Raji (cell line): ENCODE data around the gene SNUPN.

Source experiments
- POLR2A ChIP-seq: IDR thresholded peaks from 2 replicates; pipeline ENCODE4 v1.6.1; 2011; ENCODE audit warnings: low read depth, low read length, control low read depth; ENCODE audit not compliant: insufficient read depth

SNUPN gene

GRCh38 chr15:75625542-75626347, at the start of gene SNUPN:
TSS of gene SNUPN (minus strand) at chr15:75625725. CDS start at chr15:75621051, 4,674 bp downstream.
- TF ChIP-seq POLR2A: peak; percentile 89

- TF ChIP-seq POLR2A: no peak
These were observed 48.8 kb upstream of the SNUPN start for GRCh38 chr15:75674366-75674765.

- no peak for TF ChIP-seq POLR2A
These were observed 48.1 kb upstream of the SNUPN start for GRCh38 chr15:75673426-75674235.

- no peak for TF ChIP-seq POLR2A
These were observed 47.3 kb upstream of the SNUPN start for GRCh38 chr15:75672646-75673425.

GRCh38 chr15:75671730-75672602, 46.4 kb upstream of the SNUPN start:
- no peak for TF ChIP-seq POLR2A

- TF ChIP-seq POLR2A: no peak
These were observed 44.3 kb upstream of the SNUPN start for GRCh38 chr15:75669879-75670212.

- no peak for TF ChIP-seq POLR2A
These were observed 43.8 kb upstream of the SNUPN start for GRCh38 chr15:75669191-75669878.

- no peak for TF ChIP-seq POLR2A
These were observed 41.4 kb upstream of the SNUPN start for GRCh38 chr15:75666823-75667501.

GRCh38 chr15:75663931-75664421, 38.5 kb upstream of the SNUPN start:
- TF ChIP-seq POLR2A: no peak

- no peak for TF ChIP-seq POLR2A
These were observed 37.4 kb upstream of the SNUPN start for GRCh38 chr15:75662823-75663519.

GRCh38 chr15:75661756-75662140, 36.2 kb upstream of the SNUPN start:
- no peak for TF ChIP-seq POLR2A

GRCh38 chr15:75661100-75661755, 35.7 kb upstream of the SNUPN start:
- TF ChIP-seq POLR2A: no peak
